Duodenal mucosa (tissue), 2 donors: ENCODE results near the gene HUS1B.

Experiments
- H3K27ac ChIP-seq: one replicate; pipeline ENCODE4 v1.7.0; 2013; ENCODE audit warnings: low read depth, low read length
- H3K27me3 ChIP-seq, 2 donors: one replicate each; pipeline ENCODE4 v1.7.0; 2013; ENCODE audit warnings: low read length in 2 of 2, control low read depth in 1 of 2; ENCODE audit not compliant: insufficient read depth in 2 of 2, control insufficient read depth in 1 of 2
- H3K36me3 ChIP-seq, 2 donors: one replicate each; pipeline ENCODE4 v1.7.0; 2013; ENCODE audit warnings: low read length in 2 of 2, control low read depth in 1 of 2; ENCODE audit not compliant: insufficient read depth in 2 of 2, control insufficient read depth in 1 of 2
- H3K4me1 ChIP-seq, 2 donors: one replicate each; pipeline ENCODE4 v1.7.0; 2013; ENCODE audit warnings: low read length in 2 of 2, control low read depth in 1 of 2; ENCODE audit not compliant: insufficient read depth in 2 of 2, control insufficient read depth in 1 of 2
- H3K4me3 ChIP-seq, 2 donors: one replicate each; pipeline ENCODE4 v1.7.0; 2013; ENCODE audit warnings: low read length in 2 of 2, low read depth in 1 of 2
- H3K9ac ChIP-seq, 2 donors: one replicate each; pipeline ENCODE4 v1.7.0; 2013; ENCODE audit warnings: low read length in 2 of 2, low read depth in 1 of 2
- H3K9me3 ChIP-seq, 2 donors: one replicate each; pipeline ENCODE4 v1.7.0; 2013; ENCODE audit warnings: low read length in 2 of 2, control low read depth in 1 of 2; ENCODE audit not compliant: control insufficient read depth in 1 of 2

The HUS1B gene

GRCh38 chr6:626236-626635 lies 30.7 kb downstream of the HUS1B start:
- Histone ChIP-seq H3K9ac (no peak overlapping the region), H3K27me3 (no peaks in the 10 kb centered on the region), H3K36me3 (peaks cover 0 to 8% of the 10 kb centered on the region in 2 donors), H3K4me3 (no peak overlapping the region), H3K27ac (no peak overlapping the region), H3K4me1 (no peaks in the 10 kb centered on the region), H3K9me3 (no peaks in the 10 kb centered on the region)

- no peaks in the 10 kb centered on the region for H3K4me1 ChIP-seq
- no peak overlapping the region for H3K4me3 ChIP-seq
- H3K27me3 ChIP-seq, result no peaks in the 10 kb centered on the region
- H3K27ac ChIP-seq, result no peak overlapping the region
- no peak overlapping the region for H3K9ac ChIP-seq
- H3K36me3 ChIP-seq, result peaks cover 0 to 5% of the 10 kb centered on the region in 2 donors
- H3K9me3 ChIP-seq, result no peaks in the 10 kb centered on the region
These were observed 31.9 kb downstream of the HUS1B start for GRCh38 chr6:624979-625378.

GRCh38 chr6:622462-622861 lies 34.4 kb downstream of the HUS1B start:
- Histone ChIP-seq H3K9me3 (no peaks in the 10 kb centered on the region), H3K4me3 (no peak overlapping the region), H3K36me3 (peaks cover 0 to 7% of the 10 kb centered on the region in 2 donors), H3K4me1 (no peaks in the 10 kb centered on the region), H3K9ac (no peak overlapping the region), H3K27me3 (no peaks in the 10 kb centered on the region), H3K27ac (no peak overlapping the region)

- H3K4me3 ChIP-seq, result no peak overlapping the region
- H3K9ac ChIP-seq, result no peak overlapping the region
- H3K9me3 ChIP-seq, result no peaks in the 10 kb centered on the region
- H3K27ac ChIP-seq, result no peak overlapping the region
- H3K4me1 ChIP-seq, result no peaks in the 10 kb centered on the region
- no peaks in the 10 kb centered on the region for H3K27me3 ChIP-seq
- peaks cover 0 to 11% of the 10 kb centered on the region in 2 donors for H3K36me3 ChIP-seq
These were observed 35.0 kb downstream of the HUS1B start for GRCh38 chr6:621931-622330.

- Histone ChIP-seq H3K4me1 (no peaks in the 10 kb centered on the region), H3K27ac (no peak overlapping the region), H3K36me3 (peaks cover 0 to 11% of the 10 kb centered on the region in 2 donors), H3K4me3 (no peak overlapping the region), H3K9me3 (no peaks in the 10 kb centered on the region), H3K9ac (no peak overlapping the region), H3K27me3 (no peaks in the 10 kb centered on the region)
These were observed 36.0 kb downstream of the HUS1B start for GRCh38 chr6:620950-621349.

GRCh38 chr6:620166-620565 lies 36.7 kb downstream of the HUS1B start:
- no peaks in the 10 kb centered on the region for H3K9me3 ChIP-seq
- H3K27ac ChIP-seq, result no peak overlapping the region
- H3K27me3 ChIP-seq, result no peaks in the 10 kb centered on the region
- H3K36me3 ChIP-seq, result peaks cover 0 to 15% of the 10 kb centered on the region in 2 donors
- H3K4me1 ChIP-seq, result no peaks in the 10 kb centered on the region
- H3K9ac ChIP-seq, result no peak overlapping the region
- no peak overlapping the region for H3K4me3 ChIP-seq

- no peak overlapping the region for H3K4me3 ChIP-seq
- H3K27ac ChIP-seq, result no peak overlapping the region
- H3K9ac ChIP-seq, result no peak overlapping the region
- peaks cover 0 to 20% of the 10 kb centered on the region in 2 donors for H3K36me3 ChIP-seq
- H3K9me3 ChIP-seq, result no peaks in the 10 kb centered on the region
- no peaks in the 10 kb centered on the region for H3K4me1 ChIP-seq
- H3K27me3 ChIP-seq, result no peaks in the 10 kb centered on the region
These were observed 39.3 kb downstream of the HUS1B start for GRCh38 chr6:617456-618100.

GRCh38 chr6:613981-614380 lies 42.9 kb downstream of the HUS1B start:
- no peak overlapping the region for H3K4me3 ChIP-seq
- peaks cover 0 to 17% of the 10 kb centered on the region in 2 donors for H3K36me3 ChIP-seq
- no peaks in the 10 kb centered on the region for H3K9me3 ChIP-seq
- no peaks in the 10 kb centered on the region for H3K27me3 ChIP-seq
- no peaks in the 10 kb centered on the region for H3K4me1 ChIP-seq
- H3K27ac ChIP-seq, result no peak overlapping the region
- no peak overlapping the region for H3K9ac ChIP-seq

GRCh38 chr6:611928-612327 lies 45.0 kb downstream of the HUS1B start:
- no peak overlapping the region for H3K9ac ChIP-seq
- H3K27me3 ChIP-seq, result no peaks in the 10 kb centered on the region
- H3K36me3 ChIP-seq, result peaks cover 1 to 15% of the 10 kb centered on the region in 2 donors
- H3K4me1 ChIP-seq, result no peaks in the 10 kb centered on the region
- H3K27ac ChIP-seq, result no peak overlapping the region
- no peak overlapping the region for H3K4me3 ChIP-seq
- no peaks in the 10 kb centered on the region for H3K9me3 ChIP-seq

GRCh38 chr6:610882-611281 lies 46.0 kb downstream of the HUS1B start:
- Histone ChIP-seq H3K4me3 (no peak overlapping the region), H3K36me3 (peaks cover 5 to 20% of the 10 kb centered on the region in 2 donors), H3K27ac (no peak overlapping the region), H3K9me3 (no peaks in the 10 kb centered on the region), H3K27me3 (no peaks in the 10 kb centered on the region), H3K4me1 (no peaks in the 10 kb centered on the region), H3K9ac (no peak overlapping the region)
